ENCODE measurements around the gene TMEM252. TPM values are rescaled to one million over a fixed set of nuclear protein-coding genes. Genes with fewer than 3 reads are reported as not detected.

The TMEM252 gene
- total RNA-seq, 2 donors from 2014 or later = not detected

Other genes starting within 250 kb of the TMEM252 start
- not detected for gene FOXD4L3, start 238.0 kb downstream of the TMEM252 start, total RNA-seq
- gene PGM5, start 184.3 kb downstream of the TMEM252 start, total RNA-seq = under 1 TPM; 0.16 to 0.40 TPM
- under 1 TPM; 0.55 to 0.99 TPM for gene PIP5K1B, start 164.4 kb upstream of the TMEM252 start, total RNA-seq

Data from T-helper 17 cell (primary cell).